ENCODE measurements around the gene NANP.

The NANP gene

DNA sequence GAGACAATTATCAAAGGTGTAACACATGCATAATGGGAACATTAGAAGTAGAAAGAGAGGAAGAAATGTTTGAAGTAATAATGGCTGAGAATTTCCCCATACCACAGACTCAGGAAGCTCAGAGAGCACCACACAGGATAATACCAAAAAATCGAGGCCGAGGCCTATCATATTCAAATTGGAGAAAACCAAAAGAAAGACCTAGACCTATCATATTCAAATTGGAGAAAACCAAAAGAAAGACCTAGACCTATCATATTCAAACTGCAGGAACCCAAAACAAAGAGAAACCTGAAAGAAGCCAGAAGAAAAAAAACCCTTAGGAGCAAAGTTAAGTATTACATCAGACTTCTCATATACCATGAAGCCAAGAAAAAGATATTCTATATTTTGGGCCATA, 56.5 kb downstream of the NANP start:
- DNase-seq: no peak

DNA sequence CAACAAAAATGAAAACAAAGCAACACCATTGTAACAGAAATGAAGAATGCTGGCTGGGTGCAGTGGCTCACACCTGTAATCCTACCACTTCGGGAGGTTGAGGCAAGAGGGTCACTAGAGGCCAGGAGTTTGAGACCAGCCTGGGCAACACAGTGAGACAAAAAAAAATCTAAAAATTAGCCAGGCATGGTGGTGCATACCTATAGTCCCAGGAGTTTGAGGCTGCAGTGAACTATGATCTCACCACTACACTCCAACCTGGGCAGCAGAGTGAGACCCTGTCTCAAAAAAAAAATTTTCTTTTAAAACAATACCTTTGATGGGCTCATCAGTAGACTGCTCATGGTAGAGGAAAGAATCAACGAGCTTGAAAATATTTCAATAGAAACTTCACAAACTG, 57.0 kb downstream of the NANP start:
- no peak for DNase-seq

DNA sequence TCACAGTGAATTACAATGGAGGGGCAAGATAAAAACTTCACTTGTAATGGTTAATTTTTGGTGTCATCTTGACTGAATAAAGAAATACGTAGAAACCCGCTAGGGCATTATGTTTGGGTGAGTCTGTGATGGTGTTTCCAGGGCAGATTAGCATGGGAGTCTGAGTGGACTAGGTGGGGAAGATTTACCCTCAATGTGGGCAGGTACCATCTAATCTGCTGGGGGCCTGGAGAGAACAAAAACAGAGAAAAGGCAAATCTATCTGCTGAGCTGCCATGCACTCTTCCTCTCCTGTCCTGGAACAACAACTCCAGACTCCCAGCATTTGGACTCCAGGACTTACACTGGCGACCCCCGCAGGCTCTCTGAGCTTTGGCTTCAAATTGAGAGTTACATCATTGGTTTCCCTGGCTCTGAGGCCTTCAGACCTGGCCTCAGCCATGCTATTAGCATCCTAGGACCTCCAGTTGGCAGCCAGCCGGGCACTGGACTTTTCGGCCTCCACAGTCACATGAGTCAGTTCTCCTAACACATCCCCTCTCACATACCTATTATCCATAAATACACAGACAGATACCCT, 58.1 kb downstream of the NANP start:
- DNase-seq: no peak

DNA sequence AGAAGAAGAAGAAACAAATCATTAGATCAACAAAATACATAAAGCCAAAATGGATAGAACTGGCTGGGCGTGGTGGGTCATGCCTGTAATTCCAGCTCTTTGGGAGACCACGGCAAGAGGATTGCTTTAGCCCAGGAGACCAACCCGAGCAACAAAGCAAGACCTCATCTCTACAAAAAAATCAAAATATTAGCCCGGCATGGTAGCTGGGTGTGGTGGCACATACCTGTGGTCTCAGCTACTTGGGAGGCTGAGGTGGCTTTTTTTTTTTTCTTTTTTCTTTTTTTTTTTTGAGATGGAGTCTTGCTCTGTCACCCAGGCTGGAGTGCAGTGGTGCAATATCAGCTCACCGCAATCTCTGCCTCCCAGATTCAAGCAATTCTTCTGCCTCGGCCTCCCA, 59.9 kb downstream of the NANP start:
- DNase-seq: no peak

DNA sequence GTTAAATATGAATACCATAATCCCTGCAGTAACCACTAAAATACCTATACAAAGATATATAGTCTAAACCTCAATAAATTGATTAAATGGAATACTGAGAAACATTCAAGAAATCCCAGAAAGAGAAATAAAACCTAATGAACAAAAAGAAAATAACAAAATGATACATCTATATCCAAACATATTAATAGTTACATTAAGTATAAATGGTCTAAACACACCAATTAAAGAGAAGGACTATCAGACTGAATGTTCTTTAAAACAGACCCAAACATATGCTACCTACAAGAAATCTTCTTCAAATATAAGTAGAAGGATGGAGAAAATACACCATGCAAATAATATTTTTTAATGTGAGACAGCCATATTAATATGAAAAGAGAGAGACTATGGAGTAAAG, 60.5 kb downstream of the NANP start:
- no peak for DNase-seq

Measured in NCI-H2029 (cell line).